Retinal pigment epithelial cell (primary cell): ENCODE data around the gene NEMF.
A peak's percentile ranks its signal among the peaks of the same experiment; 100 is the strongest.
"Not testable (repeated sequence)": the region's sequence is repeated elsewhere in the genome, so short reads cannot be mapped to it uniquely, and the experiment has no call there.

Experiments
- DNase-seq: peaks from one replicate; pipeline ENCODE4 v3.0.0-alpha.2; 2010; ENCODE audit warnings: low read depth
- H3K4me3 ChIP-seq: 2 replicates; pipeline ENCODE4 v1.5.1; 2011; ENCODE audit warnings: mild to moderate bottlenecking, low read length, control low read depth, moderate library complexity
- TF ChIP-seq, protein P1 (sequence below): conservative IDR thresholded peaks from 2 replicates; pipeline ENCODE4 v1.5.1; 2011; ENCODE audit warnings: low read depth, low read length, control low read depth, inconsistent platforms

Gene NEMF

DNA sequence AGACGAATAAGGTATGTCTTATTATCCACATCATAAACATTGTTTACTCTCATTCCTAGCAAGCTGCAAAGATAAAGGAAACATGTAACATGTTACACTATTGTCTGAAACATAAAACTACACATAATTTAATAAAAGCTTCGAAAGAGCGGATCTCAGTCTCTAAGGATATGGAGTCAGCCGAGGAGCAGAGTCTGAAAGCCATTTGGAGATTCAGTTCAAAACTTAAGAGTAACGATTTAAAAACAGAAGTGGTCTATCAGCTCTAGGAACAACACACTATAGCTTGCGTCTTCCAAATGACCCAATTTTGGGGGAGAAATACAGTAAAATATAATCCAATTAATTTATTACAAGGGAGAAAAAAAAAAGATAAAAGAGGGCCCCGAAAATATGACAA, 775 bp downstream of the NEMF start:
- peak overlapping the region; percentile 81 for H3K4me3 ChIP-seq
- TF ChIP-seq, protein P1, sequence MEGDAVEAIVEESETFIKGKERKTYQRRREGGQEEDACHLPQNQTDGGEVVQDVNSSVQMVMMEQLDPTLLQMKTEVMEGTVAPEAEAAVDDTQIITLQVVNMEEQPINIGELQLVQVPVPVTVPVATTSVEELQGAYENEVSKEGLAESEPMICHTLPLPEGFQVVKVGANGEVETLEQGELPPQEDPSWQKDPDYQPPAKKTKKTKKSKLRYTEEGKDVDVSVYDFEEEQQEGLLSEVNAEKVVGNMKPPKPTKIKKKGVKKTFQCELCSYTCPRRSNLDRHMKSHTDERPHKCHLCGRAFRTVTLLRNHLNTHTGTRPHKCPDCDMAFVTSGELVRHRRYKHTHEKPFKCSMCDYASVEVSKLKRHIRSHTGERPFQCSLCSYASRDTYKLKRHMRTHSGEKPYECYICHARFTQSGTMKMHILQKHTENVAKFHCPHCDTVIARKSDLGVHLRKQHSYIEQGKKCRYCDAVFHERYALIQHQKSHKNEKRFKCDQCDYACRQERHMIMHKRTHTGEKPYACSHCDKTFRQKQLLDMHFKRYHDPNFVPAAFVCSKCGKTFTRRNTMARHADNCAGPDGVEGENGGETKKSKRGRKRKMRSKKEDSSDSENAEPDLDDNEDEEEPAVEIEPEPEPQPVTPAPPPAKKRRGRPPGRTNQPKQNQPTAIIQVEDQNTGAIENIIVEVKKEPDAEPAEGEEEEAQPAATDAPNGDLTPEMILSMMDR = no peak
- DNase-seq = no peak

DNA sequence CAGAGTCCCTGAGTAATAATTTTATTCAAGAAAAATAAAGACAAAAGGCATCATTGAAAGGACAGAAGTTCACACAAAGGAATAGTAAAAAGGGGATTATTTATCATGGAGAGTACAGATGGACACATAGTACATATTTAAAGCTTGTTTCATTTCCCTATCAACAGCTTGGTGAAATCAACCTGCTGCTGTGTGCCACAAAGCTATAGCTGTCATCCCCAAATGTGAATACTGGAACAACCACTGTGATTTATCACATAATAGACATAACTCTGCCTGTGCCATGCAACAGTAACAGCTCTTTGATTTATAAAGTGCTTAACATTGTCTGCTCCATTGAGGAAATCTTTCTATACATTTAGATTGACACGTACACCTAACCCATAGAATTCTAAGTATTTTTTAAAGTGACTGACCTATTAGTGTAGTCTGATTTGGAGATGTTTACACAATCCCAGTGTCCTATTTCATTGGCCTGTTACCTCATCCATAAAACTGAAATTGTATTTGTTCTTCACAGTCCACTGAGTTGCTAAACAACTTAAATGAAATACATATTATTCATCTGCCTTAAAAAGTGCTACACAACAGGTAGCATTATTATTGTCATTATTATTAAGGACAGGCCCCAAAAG, 3.3 kb downstream of the NEMF start:
- no peak for DNase-seq
- TF ChIP-seq, protein P1 = no peak
- H3K4me3 ChIP-seq = no peak overlapping the region

GRCh38 chr14:49828640-49829039, 23.9 kb downstream of the NEMF start:
- TF ChIP-seq, protein P1 = no peak

GRCh38 chr14:49820176-49820575, 32.4 kb downstream of the NEMF start:
- H3K4me3 ChIP-seq = no peak overlapping the region
- no peak for DNase-seq
- TF ChIP-seq, protein P1 = no peak

More at GRCh38 chr14:49828640-49829039, 23.9 kb downstream of the NEMF start:
- H3K4me3 ChIP-seq = no peak overlapping the region
- no peak for DNase-seq

DNA sequence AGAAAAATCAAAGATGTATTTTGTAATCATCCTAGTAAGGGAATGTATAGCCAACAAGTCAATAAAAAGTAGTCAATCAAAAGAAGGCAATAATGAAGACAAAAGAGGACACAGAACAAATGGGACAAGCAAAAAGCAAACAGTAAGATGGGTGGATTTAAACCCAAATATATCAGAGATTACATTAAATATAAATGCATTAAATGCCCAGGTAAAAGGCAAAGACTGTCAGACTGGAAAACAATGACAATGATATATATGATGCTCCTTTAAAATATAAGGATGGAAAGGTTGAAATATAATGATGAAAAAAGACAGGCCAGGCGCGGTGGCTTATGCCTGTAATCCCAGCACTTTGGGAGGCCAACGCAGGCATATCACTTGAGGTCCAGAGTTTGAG, 35.7 kb downstream of the NEMF start:
- no peak overlapping the region for H3K4me3 ChIP-seq
- TF ChIP-seq, protein P1 = no peak
- no peak for DNase-seq

DNA sequence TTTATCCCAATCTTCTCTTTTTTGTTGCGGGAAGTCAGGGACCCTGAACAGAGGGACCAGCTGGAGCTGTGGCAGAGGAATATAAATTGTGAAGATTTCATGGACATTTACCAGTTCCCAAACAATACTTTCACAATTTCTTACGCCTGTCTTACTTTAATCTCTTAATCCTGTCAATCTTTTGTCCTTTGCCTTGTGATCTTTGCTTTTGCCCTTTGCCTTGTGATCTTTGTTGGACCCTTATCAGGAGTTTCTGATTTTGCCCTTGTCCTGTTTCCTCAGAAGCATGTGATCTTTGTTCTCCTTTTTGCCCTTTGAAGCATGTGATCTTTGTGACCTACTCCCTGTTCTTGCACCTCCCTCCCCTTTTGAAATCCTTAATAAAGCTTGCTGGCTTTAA, 36.5 kb downstream of the NEMF start:
- not testable (repeated sequence) for DNase-seq, H3K4me3 ChIP-seq

DNA sequence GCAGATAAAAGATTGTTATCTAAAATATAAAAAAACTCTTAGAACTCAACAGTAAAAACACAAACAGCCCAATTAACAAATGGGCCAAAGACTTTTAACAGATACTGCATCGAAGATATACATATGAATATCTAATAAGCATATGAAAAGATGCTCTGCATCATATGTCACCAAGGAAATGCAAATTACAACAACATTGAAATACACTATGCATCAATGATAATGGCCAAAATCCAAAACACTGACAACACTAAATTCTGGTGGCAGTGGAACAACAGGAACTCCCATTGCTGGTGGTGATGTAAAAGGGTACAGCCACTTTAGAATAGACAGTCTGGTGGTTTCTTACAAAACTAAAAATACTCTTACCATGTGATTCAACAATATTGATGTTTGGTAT, 43.8 kb downstream of the NEMF start:
- DNase-seq = no peak
- H3K4me3 ChIP-seq = no peak overlapping the region
- TF ChIP-seq, protein P1 = no peak

DNA sequence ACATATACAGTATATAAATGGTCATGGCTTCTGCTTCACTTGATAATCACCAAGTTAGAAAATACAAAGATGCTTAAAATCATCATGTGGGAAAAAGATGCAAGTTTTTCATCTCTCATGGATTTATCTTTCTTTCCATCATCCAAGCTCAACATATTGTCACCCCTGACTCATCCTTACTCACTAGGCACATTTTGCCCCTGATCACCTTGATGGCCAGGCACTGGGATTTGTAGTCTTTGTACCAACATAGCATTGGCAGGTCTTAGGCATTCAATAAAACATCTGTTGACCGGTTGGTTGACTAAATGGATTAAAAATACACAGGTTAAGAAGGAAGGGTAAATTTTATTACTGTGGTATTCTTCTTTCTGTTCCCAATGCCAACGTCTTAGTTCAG, 56.6 kb downstream of the NEMF start:
- no peak overlapping the region for H3K4me3 ChIP-seq
- TF ChIP-seq, protein P1 = no peak
- no peak for DNase-seq
